Germinal center (tissue), 1 donor: ENCODE results near the gene TNNT2.

Experiments used
- DNase-seq: peaks from one replicate; pipeline ENCODE4 v3.0.0; 2012; ENCODE audit warnings: mixed read lengths, low spot score

The TNNT2 gene

DNA sequence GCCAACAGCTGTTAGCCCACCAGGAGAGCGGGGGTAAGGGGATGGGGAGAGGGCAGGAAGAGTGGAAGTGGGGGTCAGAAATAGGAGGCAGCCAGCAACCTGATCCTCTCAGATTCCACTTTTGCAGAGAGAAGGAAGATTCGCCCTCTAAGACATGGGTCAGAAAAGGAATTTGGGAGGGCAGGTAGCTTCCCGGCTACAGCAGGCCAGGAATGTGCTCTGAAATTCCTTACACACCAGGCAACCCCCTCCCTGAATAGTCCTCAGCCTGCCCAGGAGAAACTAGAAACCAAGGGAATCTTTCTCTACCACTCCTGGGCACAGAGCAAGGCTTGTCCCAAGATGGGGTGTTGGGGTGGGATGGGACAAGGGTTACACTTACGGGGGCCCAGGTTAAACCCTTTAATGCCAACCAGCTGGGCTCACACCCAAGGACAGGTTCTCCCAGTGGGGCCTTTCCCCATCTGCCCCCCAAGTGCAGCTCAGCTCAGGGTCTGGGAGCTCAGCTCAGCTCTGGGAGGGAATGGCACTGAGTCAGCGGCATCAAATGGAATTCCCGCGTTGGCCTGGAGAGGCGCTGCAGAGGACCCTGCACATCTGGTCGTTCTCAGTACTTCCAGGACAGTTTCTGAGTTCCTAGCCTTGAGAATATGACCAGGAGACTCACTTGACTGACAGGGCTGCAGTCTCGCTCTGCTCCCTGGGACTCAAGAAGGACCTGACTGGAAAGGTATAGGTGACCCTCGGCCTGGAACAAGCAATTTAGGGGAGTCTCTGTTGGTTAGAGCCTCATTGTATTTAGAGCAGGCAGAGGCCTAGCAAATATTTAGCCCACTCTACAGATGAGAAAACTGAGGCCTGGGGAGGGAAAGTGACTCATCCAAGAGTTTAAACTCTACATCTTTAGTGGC lies 761 bp downstream of the TNNT2 start:
- DNase-seq, result peak; percentile 67

GRCh38 chr1:201376107-201376463 lies 1.4 kb downstream of the TNNT2 start:
- DNase-seq, result no peak

DNA sequence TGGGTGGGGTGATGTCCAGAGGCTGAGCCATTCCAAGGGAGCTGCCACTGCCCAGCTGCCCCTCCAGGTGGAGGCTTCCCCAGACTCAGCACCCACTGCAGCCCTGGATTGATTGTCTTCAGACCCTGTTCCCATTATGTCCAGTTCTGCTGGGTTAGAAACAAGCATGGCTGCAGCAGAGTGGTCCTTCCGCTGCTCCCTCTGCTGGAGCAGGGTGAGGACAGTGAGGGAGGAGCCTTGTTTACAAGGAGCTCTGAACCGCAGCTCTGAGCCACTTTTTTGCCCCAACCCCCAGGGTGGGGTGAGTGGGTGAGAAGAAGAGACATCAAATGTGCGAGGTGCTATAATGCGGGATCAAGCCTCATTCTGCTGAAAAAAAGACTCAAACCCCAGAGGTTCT lies 2.3 kb downstream of the TNNT2 start:
- no peak for DNase-seq

GRCh38 chr1:201374364-201374763 lies 3.1 kb downstream of the TNNT2 start:
- DNase-seq, result no peak

DNA sequence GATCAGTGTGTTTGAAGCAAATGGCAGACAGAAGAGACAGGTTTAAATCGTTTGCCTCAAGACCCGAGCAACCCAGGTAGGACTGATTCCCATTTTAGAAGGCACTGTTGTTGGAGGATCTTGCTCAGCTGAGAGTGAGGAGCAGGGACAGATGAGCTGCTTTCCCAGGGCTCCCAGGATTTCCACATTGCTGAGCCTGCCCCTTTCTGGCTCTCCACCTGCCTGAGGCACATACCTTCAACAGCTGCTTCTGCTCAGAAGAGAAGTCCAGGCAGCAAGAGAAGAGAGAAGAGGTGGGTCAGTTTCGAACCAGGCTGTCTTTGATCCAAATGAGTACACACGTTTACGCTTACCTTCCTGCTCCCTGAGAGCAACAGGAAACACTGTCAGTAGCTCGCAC lies 5.7 kb downstream of the TNNT2 start:
- DNase-seq, result no peak

- no peak for DNase-seq
These were observed 6.2 kb downstream of the TNNT2 start for GRCh38 chr1:201371276-201371675.

- no peak for DNase-seq
These were observed 7.0 kb downstream of the TNNT2 start for GRCh38 chr1:201370500-201370899.

GRCh38 chr1:201369209-201369608 lies 8.3 kb downstream of the TNNT2 start:
- no peak for DNase-seq

DNA sequence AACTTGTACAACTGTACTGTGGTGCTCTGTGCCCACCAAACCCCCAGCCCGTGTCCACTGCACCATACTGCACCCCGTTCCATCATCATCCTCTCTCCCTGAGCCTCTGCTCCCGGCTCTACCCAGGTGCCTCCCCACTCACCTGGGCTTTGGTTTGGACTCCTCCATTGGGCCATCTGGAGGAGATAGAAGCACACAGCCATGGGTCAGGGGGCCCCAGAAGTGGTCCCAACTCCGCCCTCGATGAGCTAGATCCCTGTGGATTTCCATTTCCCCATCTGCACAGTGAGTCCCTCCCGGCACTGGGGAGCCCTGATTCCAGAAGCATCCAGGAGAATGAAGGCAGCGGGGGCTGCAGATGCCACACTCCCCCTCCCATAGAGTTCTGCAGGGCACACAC lies 10.8 kb downstream of the TNNT2 start:
- DNase-seq, result no peak

DNA sequence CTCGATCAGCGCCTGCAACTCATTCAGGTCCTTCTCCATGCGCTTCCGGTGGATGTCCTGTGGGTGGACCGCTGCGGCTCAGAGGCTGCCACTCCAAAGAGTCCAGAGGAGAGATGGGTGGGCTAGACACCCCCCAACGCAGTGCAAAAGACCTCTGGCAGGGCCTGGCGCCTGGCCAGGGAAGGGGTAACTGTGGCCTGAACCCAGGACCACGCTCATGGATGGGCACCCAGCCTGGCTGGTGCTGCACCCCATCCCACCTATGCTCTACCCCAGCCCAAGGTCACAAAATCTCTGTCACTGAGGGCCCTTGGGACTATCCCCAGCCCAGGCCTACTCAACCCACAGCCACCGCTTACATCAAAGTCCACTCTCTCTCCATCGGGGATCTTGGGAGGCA lies 12.2 kb downstream of the TNNT2 start:
- DNase-seq, result no peak

GRCh38 chr1:201364808-201365105 lies 12.7 kb downstream of the TNNT2 start:
- no peak for DNase-seq

- no peak for DNase-seq
These were observed 14.0 kb downstream of the TNNT2 start for GRCh38 chr1:201363467-201363866.

GRCh38 chr1:201362906-201363305 lies 14.6 kb downstream of the TNNT2 start:
- no peak for DNase-seq

GRCh38 chr1:201361652-201362504 lies 15.6 kb downstream of the TNNT2 start:
- DNase-seq, result peak; percentile 75

DNA sequence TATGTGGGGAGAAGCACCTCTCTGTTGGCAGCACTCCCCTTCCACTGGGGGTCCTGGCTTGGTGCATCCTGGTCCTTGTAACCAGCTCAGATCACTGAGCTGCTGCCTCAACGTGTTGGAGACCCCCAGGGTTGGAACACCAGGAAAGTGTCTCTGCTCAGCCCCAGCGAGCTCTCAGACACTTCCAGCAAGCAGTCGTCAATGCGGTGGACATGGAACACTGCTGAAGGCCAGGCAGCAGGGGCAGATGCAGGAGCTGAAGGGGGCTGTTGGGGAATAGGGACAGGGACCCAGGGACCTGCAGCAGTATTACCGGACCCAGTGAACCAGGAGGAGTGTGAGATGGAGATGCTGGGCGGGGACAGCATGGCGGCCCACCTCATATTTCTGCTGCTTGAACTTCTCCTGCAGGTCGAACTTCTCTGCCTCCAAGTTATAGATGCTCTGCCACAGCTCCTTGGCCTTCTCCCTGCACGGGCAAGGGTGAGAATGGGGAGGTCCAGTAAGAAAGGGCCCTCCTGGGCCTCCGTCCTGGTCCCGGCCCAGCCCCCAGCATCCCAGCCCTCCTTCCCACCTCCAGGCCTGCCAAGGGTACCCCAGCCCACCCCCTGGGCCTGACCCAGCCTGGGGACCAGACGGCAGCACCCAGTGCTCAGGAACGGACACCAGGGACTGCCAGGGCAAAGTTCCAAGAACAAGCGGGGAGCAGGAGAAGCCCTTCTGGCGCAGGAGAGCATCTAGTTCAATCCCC lies 16.4 kb downstream of the TNNT2 start:
- DNase-seq, result no peak

DNA sequence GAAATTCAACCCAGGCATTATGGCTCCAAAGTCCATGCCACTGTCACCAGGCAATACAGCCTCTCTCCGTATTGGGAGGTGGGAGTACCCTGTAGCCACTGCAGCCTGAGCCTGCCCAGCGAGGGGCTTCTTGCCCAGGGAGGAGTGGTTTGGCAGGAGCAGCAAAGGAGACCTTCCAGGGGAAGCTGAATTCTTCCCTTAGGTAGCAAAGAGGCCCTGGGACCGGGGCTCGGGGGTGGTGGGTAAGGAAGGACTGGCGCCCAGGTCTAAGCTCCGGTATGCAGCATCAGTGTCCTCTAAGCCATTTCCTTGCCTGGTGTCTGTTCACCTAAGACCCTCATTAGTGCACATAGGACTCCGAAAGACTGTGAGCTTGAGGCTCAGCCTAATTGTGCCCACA lies 17.0 kb downstream of the TNNT2 start:
- DNase-seq, result no peak

DNA sequence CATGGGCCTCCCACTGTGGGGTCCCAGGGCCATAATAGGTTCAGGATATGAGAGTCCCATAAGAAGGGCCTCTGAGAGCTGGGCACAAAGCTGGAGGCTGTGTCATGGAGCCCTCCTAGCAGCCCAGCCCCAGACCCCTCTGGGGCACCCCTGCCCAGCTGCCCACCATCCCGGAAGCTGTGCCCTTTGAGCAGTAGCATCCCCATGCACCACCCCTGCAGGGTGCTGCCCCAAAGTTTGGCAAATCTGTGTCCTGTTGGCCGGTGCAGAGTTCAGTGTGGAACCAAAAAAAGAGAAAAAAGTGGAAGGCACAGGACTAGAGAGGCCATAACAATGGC lies 17.6 kb downstream of the TNNT2 start:
- no peak for DNase-seq

GRCh38 chr1:201359031-201359872 lies 18.2 kb downstream of the TNNT2 start:
- DNase-seq, result no peak

DNA sequence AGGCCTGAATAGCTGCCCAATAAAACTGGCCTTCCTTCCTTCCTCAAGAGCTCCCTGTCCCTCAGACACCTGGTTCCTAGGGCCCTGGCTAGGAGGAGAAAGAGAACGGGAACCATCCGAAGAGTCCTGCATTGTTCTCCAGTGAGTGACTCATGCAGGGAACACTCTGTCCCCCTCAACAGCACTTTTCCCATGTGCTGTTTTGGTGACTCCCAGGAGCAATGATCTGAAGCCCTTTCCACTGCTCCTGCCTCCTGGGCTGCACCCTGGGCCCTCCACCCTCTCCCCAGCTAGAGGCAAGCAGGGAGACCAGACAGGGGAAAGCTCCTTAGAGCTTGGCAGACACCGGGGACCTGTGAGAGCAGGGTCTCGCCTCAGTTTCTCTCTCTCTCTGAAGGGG lies 18.9 kb downstream of the TNNT2 start:
- DNase-seq, result no peak

- no peak for DNase-seq
These were observed 19.7 kb downstream of the TNNT2 start for GRCh38 chr1:201357636-201358348.

DNA sequence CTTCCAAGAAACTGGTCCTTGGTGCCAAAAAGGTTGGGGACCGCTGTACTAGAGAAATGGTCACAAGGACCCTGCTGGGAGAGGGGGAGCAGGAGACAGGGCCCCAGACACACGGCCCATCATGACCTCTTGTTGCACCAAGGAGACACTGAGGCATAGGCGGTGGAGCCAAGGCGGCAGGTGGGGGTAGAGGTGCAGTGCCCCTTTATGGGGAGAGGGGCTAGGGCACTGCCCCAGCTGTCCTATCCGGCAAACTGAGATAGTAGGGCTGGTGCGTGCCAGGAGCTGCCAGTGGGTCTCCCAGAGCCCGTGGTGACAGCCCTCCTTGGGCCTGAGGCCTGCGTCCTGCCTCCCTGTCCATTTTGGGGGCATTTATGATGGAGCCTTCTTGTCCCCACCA lies 20.3 kb downstream of the TNNT2 start:
- DNase-seq, result no peak
